EL (cell line): ENCODE measurements around the gene TRMT44.
A peak's percentile ranks its signal among the peaks of the same experiment; 100 is the strongest.
"Not testable (repeated sequence)": the region's sequence is repeated elsewhere in the genome, so short reads cannot be mapped to it uniquely, and the experiment has no call there.

Experiments used
- DNase-seq: peaks from one replicate; pipeline ENCODE4 v3.0.0-alpha.2; 2016

Gene TRMT44

DNA sequence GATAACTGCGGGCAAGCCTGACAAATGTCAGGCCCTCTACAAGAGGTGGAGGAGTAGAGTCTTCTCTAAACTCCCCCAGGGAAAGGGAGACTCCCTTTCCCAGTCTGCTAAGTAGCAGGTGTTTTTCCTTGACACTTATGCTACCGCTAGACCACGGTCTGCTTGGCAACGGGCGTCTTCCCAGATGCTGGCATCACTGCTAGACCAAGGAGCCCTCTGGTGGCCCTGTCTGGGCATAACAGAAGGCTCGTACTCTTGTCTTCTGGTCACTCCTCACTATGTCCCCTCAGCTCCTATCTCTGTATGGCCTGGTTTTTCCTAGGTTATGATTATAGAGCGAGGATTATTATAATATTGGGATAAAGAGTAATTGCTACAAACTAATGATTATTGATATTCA, 33.7 kb upstream of the TRMT44 start:
- not testable (repeated sequence) for DNase-seq

DNA sequence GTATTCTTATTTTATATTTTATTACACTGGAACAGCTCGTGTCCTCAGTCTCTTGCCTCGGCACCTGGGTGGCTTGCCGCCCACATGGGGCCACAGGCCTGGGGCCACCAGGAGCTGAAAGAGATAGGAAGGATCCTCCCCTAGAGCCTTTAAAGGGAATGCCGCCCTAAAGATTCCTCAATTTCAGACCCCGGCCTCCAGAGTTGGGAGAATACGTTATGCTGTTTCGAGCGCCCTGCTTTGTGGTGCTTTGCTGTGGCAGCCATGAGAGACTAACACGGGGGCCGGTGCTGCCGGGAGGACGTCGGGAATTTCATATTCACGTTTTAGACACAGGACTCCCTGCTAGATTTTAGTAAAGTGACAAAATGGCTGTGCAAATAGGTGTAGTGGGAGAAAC, 33.3 kb upstream of the TRMT44 start:
- DNase-seq: no peak

DNA sequence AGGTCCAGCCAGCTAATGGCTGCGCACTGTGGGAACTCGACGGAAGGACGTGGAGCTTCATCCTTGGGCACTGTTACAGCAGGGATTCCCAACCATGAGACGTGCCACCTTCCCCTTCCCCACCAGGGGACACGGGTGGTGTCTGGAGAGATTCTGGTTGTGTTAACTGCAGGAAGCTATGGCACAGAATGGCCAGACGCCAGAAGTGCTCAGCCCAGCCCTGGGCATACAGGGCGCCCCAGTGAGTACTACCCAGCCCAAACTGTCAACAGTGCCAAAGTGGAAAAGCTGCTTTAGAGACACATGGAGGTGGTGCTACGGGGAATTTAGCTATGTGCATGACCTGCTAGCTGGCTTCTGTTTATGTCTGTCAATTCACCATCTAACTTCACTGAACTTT, 32.8 kb upstream of the TRMT44 start:
- no peak for DNase-seq

DNA sequence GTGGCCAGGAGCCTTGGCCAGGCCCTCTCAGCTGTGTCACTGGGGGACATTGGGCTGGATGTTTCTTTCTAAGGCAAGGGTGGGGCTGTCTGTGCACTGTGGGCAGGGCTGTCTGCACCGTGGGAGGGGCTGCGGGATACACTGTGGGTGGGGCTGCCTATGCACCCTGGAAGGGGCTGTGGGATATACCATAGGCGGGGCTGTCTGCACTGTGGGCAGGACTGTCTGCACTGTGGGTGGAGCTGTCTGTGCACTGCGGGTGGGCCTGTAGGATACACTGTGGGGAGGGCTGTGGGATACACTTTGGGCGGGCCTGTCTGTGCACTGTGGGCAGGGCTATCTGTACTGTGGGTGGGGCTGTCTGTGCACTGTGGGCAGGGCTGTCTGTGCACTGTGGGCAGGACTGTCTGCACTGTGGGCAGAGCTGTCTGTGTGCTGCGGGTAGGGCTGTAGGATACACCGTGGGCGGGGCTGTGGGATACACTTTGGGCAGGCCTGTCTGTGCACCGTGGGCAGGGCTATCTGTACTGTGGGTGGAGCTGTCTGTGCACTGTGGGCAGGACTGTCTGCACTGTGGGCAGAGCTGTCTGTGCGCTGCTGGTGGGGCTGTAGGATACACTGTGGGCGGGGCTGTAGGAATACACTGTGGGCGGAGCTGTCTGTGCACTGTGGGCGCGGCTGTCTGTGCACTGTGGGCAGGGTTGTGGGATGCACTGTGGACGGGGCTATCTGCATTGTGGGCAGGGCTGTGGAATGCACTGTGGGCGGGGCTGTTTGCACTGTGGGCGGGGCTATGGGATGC, 31.1 kb upstream of the TRMT44 start:
- DNase-seq: peak; percentile 14

DNA sequence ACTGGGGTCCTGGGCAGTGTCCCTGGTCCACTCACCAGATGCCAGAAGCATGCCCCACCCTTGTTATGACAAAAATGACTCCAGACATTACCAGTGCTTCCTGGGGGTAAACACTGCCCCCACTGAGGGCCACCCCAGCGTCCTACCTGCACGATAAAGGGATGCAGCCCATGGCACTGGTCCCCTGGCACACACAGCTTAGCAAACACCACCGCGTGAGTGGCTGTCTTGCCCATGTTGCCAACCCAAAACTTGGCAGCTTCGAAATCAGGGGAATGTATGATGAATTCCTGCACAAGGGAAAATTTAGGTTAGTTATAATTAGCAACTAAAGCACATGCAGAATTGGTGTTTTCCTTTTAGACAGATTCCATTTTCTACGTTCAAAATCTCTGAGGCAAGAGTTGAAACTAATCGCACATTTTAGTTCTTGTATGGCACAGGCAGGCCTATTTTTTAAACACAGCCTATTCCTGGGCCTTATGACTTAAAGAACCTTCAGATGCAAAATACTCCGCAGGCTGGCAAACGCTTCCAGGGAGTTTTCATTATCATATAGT, 30.4 kb upstream of the TRMT44 start:
- no peak for DNase-seq

DNA sequence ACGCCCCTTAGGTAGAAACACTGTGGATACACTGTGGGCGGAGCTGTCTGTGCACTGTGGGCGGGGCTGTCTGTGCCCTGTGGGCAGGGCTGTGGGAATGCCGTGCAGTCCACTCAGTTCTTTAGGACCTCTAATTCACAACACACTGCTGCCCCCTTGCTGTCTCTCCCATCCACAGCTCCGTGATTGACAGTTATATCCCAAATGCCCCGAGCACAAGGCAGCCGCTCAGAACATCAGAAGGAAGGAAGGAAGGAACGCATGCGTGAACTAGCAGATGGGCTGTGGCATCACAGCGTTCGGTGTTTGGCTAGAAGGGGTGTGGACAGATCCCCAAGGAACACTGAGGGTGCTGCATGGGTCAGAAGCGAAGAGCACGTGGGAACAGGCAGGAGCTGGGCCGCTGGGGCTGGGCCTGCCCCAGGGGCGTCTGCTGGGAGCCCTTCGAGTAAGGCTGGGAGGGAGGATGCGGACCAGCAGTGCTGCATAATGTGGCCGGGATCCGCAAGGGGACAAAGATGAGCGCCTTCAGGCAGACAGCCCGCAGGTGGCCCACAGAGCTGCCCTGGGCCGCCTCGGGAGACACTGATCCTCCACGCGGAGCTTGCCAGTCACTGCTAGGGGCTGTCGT, 29.8 kb upstream of the TRMT44 start:
- DNase-seq: peak; percentile 60

DNA sequence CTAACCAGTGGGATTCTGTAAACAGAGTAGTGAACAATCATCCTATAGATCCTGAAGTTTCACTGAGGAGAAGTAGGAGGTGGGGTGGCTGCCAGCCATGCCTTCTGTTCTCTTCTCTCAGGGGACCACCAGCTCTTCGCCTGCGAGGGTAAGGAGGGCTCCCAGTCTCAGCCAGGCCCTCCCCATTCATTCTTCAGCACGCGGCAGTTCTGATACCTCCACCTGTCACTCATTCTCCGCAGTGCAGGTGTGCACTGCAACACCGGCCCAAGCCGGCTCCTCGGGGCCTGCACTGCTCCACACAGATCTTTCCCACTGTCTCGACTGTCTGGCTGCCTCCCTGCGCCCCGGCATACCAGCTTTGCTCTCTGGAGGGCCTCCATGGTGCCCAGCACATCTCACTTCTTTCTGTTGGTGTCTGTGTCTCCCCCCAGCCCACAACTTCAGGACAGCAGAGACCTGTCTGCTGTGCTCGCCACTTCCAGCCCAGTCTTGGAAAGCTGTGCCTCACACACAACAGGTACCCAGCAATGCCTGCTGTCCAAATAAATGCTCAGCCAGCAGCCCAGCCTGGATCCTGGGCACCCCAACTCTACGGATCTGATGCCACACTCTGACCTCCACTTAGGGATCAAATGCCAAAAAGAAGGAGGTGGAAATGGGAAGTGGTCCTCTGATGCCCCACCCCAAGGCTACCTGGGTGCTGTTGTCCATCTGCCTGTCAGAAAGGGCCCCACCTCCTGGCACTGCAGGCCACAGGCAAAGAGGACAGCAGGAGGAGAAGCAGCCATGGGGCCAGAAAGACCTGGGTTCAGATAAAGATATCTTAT, 29.0 kb upstream of the TRMT44 start:
- no peak for DNase-seq

DNA sequence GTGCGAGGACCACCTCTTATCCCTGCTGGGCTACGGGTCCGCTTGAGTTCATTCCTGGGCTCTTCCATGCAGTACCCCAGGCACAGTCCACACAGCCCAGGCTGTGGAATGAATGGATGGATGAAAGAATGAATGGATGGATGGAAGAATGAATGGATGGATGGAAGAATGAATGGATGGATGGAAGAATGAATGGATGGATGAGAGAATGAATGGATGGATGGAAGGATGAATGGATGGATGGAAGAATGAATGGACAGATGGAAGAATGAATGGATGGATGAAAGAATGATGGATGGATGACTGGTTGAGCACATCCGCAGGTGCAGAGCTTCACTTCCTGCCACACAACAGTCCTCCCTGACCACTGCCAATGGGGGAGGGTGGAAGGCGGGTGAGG, 28.3 kb upstream of the TRMT44 start:
- no peak for DNase-seq

DNA sequence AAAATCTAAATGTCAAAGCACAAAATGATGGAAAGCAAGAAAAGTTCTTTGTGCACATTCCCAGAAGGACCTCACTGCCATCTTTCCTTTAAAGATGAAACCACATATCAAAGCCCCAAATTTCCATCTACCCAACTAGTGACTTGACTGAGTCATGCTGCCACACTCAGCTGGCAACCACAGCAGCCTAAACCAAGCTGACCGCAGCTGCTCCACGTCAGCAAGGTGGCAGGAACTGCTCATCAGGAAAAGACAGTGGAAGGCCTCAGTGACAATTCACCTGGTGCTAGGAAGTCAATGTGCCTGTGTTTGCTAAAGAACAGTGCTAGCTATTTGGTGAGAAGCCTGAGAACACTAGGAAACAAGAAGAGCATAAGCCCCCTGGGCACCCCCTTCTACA, 26.2 kb upstream of the TRMT44 start:
- DNase-seq: no peak

DNA sequence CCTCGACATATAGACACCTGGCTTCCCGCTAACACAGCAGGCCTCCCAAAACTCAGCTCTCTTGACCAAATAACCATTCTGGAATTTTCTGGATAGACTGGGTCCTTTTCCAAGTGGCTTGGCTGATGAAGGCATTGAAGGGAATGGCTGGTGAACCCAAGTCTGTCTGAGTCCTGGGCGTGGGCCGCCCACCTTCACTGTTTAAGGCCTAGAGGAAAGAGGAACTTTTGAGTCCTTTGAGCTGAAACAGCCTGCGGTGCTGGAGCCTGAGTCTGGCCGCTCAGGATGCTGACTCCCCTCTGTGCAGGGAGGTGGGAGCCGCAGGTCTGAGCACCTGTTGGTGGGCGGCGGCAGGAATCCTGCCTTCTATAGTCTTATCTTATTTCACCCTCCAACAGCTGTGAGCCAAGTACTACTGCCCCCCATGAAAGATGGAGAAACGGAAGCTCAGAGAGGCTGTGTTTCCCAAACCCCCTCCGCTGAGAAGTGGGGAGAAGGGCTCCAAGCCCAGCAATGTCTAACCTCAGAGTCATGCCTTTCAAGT, 23.4 kb upstream of the TRMT44 start:
- no peak for DNase-seq

DNA sequence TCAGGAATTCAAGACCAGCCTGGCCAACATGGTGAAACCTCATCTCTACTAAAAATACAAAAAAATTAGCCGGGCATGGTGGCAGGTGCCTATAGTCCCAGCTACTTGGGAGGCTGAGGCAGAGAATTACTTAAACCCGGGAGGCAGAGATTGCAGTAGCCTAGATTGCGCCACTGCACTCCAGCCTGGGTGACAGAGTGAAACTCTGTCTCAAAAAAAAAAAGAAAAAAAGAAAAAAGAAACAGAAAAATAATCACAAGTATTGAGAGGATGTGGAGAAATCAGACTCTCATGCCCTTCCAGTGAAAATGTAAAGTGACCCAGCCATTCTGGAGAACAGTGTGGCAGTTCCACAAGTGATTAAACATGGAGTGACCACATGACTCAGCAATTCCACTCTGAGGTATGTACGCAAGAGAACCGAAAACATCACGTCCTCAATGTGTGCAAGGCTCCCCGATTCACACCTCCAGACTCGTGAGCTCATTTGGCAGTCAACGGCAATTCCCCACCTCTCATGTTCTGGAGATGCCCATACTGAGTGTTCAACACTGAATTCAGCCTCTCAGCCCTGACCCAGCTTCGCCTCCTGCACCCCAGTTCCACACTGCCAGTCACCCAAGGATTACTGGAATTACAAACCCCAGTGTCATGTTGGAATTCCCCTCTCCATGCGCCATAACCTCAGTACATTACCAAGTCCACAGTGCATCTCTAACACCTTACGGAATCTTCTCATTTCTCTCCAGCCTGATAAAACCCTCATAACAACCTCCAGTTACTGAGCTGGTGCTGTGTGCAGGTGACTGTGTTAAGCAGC, 21.1 kb upstream of the TRMT44 start:
- peak; percentile 52 for DNase-seq

DNA sequence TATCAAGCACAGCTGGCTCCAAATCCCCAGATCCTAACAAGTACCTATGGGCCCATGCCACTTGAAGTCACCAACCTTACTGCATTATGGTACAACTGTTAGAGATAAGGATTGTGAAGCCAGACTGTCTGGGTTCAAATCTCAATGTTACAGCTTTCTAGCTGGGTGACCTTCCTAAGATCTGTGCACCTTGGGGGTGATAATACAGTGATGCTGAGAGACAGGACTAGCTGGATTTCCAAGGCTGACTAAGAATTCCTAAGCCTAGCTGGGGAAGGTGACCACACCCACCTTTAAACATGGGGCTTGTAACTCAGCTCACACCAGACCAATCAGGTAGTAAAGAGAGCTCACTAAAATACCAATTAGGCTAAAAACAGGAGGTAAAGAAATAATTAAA, 20.4 kb upstream of the TRMT44 start:
- not testable (repeated sequence) for DNase-seq

DNA sequence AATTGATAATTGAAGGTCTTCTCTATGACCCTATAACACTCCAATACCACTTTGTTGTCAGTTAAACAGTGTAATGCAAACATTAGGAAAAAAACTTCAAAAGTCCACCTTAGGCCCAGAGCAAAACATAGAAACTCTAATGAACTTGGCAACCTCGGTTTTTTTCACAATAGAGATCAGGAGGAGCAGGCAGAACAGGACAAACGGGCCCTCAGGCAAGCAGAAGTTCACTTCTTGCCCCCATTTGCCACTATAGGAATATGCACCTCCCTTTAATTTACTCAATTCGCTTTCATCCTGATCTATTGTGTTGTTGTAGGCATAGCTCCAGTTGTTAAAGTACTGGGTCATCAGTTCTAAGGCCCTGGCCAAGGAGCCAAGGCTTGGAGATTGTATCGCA, 18.2 kb upstream of the TRMT44 start:
- DNase-seq: no peak

DNA sequence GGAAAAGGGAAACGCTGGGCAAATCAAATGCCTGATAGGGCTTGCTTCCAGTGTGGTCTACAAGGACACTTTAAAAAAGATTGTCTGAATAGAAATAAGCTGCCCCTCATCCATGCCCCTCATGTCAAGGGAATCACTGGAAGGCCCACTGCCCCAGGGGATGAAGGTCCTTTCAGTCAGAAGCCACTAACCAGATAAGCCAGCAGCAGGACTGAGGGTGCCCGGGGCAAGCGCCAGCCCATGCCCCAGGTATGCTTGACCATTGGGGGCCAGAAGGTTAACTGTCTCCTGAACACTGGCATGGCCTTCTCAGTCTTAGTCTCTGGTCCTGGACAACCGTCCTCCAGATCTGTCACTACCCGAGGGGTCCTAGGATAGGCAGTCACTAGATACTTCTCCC, 17.8 kb upstream of the TRMT44 start:
- no peak for DNase-seq

DNA sequence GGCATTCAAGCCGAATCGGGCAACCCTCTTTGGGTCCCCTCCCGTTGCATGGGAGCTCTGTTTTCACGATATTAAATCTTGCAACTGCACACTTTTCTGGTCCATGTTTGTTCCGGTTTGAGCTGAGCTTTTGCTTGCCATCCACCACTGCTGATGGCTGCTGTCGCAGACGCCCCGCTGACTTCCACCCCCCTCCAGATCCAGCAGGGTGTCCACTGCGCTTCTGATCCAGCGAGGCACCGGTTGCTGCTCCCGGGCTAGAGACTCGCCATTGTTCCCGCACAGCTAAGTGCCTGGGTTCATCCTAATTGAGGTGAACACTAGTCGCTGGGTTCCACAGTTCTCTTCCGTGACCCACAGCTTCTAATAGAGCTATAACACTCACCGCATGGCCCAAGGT, 13.3 kb upstream of the TRMT44 start:
- no peak for DNase-seq

DNA sequence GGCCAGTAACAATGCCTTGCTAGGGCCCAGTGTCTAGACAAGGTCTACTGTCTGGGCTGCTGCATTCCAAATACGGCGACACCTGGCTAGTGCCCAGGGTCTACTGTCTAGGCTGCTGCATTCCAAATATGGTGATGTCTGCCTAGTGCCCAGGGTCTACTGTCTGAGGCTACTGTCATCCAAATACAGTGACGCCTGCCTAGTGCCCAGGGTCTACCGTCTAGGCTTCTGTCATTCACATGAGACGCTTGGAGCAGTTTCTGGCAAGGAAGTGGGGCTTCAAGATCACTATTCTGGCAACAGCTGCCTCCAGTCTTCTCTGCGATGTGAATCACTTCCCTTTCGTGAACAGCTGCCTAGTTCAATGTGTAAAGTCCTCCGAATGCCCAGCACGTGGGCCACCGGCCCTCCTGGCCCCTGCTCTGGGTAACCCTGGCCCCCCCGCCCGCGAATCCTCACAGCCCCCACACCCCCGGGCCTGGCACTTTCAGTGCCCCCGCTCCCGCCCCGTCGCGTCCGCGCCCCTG, 12.8 kb upstream of the TRMT44 start:
- DNase-seq: peak; percentile 26

DNA sequence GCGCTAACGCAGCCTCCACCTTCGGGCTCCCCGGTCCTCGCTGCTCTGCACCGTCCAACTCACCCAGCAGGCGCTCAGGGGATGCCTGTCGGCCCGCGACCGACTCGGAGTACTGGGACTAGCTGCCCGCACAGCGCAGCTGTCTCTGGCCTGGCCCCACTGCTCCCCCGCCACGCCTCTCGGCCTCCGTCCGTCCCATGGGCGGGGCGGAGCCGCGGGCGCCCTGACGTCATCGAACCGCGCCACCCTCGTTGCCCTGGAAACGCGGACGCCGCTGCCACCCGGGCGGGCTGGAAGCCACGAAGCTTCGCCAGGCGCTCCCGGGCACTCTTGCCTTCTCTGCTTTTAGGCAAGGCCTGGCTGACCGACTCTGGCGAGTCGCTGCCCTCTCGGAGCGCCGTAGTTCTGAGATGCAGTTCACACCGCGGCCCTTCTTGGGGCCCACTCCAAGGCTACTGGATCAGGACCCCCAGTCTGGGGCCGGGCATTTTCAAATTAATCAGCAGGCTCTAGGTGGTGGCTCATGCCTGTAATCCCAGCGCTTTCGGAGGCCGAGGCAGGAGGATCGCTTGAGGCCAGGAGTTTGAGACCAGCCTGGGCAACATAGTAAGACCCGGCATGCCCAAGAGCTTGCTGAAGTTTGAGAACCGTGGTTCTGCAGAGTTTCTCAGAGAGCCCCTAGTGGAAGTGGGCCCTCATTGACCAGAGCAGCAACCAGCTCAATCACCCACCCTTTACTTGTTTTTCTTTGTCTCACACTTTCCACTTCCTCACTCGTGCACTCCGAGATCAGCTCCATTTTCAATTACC, 12.1 kb upstream of the TRMT44 start:
- peak; percentile 86 for DNase-seq

DNA sequence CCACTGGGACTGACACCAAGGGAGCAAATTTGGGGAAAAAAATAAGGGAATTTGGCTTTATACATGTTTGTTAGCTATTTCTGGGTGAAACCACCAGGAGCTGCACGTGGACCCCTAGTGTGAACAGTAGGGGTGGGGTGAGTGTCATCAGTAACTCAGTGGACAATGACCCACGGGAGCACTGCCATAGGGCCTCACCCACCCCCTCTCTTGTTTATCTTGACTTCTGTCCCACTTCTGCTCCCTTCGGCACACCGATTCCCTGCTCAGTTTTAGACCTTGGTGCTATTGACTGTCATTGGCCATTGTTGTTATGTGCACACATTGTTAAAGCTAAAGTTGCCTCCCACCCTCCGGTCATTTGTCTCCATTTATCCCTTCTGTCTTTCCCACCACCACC, 9.0 kb upstream of the TRMT44 start:
- no peak for DNase-seq

DNA sequence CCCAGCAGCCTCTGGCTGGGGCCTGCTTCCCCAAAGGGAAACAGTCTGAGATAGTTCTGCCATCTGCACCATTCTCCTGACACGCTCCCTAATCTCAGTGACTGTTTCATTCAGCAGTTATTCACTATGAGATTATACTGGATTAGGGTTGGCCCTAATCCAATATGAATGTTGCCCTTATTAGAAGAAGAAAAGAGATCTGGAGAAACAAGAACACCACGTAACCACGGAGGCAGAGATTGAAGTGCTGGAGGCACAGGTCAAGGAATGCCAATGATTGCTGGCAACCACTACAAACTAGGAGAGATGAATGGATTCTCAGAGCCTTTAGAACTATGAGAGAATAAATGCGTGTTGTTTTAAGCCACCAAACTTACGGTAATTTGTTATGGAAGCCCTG, 7.4 kb upstream of the TRMT44 start:
- DNase-seq: no peak

DNA sequence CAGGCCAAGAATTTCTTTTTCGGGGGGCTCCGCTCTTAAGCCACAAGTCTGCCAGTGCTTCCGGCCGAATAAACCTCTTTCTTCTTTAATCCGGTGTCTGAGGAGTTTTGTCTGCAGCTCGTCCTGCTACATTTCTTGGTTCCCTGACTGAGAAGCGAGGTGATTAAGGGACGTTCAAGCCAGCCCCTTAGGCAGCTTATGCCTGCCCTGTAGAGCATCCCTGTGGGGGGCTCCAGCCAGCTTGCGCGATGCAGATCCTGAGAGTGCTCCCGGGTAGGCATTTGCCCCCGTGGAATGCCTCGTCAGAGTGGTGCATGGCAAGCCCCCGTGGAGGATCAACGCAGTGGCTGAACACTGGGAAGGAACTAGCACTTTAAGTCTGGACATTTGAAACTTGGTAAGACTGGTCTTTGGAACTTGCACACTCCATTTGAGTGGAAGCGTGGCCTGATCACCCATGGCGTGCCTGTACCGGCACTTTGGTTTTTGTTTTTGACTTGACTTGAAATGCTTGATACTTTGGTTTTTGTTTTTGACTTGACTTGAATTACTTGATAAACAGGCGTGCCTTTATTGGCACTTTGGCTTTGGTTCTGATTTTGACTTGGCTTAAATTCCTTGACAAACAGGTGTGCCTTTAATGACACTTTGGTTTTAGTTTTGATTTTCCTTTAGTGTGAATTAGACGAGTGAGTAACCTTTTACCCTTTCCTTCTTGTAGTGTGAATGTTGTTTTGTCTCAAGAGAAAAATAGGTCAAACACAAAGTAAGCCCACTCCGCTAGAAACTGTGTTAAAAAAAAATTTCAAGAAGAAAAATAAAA, 6.1 kb upstream of the TRMT44 start:
- DNase-seq: no peak
